Central memory CD8-positive, alpha-beta T cell (primary cell): ENCODE results near the gene LPIN3.

Experiments
- ATAC-seq: fragments of 150-1000 bp; cut with Tn5 transposase; replicated peaks from 2 replicates; pipeline ENCODE4 v1.10.0; 2022; ENCODE audit warnings: mild to moderate bottlenecking, moderate FRiP score, moderate number of reproducible peaks; ENCODE audit not compliant: poor library complexity, severe bottlenecking; ENCODE audit errors: extremely low read depth
- DNase-seq, 2 donors: peaks; one replicate each; pipeline ENCODE4 v3.0.0; 2021; ENCODE audit warnings: low spot score in 2 of 2
- H3K27ac Mint-ChIP-seq: one replicate; pipeline ENCODE4 v1.8.0; 2022; ENCODE audit warnings: low read depth, mild to moderate bottlenecking, moderate library complexity, mixed read lengths
- H3K27me3 Mint-ChIP-seq: one replicate; pipeline ENCODE4 v1.8.0; 2022; ENCODE audit warnings: mixed read lengths
- H3K36me3 Mint-ChIP-seq: one replicate; pipeline ENCODE4 v1.8.0; 2022; ENCODE audit warnings: mild to moderate bottlenecking, moderate library complexity, mixed read lengths; ENCODE audit not compliant: insufficient read depth
- H3K4me1 Mint-ChIP-seq: one replicate; pipeline ENCODE4 v1.8.0; 2022; ENCODE audit warnings: mixed read lengths
- H3K4me3 Mint-ChIP-seq: one replicate; pipeline ENCODE4 v1.8.0; 2022; ENCODE audit warnings: mild to moderate bottlenecking, moderate library complexity, mixed read lengths
- H3K9me3 Mint-ChIP-seq: one replicate; pipeline ENCODE4 v1.8.0; 2022; ENCODE audit warnings: mixed read lengths

The LPIN3 gene

GRCh38 chr20:41398408-41398807 is 57.8 kb downstream of the LPIN3 start:
- Mint-ChIP-seq H3K9me3 (no peaks in the 10 kb centered on the region), H3K4me3 (no peak overlapping the region), H3K4me1 (peaks cover 5% of the 10 kb centered on the region), H3K27me3 (no peaks in the 10 kb centered on the region), H3K27ac (no peak overlapping the region), H3K36me3 (peaks cover 6% of the 10 kb centered on the region)
- DNase-seq, result no peak
- no peak for ATAC-seq

- H3K4me3 Mint-ChIP-seq, result no peak overlapping the region
- no peaks in the 10 kb centered on the region for H3K9me3 Mint-ChIP-seq
- DNase-seq, result no peak
- no peak for ATAC-seq
- peak overlapping the region; percentile 35 for H3K27ac Mint-ChIP-seq
- H3K27me3 Mint-ChIP-seq, result no peaks in the 10 kb centered on the region
- peaks cover 19% of the 10 kb centered on the region for H3K36me3 Mint-ChIP-seq
- H3K4me1 Mint-ChIP-seq, result peaks cover 13% of the 10 kb centered on the region
Observed at GRCh38 chr20:41403604-41404003, 63.0 kb downstream of the LPIN3 start.

GRCh38 chr20:41405436-41405835 is 64.8 kb downstream of the LPIN3 start:
- Mint-ChIP-seq H3K4me1 (peaks cover 29% of the 10 kb centered on the region), H3K9me3 (no peaks in the 10 kb centered on the region), H3K4me3 (no peak overlapping the region), H3K27me3 (no peaks in the 10 kb centered on the region), H3K36me3 (peaks cover 28% of the 10 kb centered on the region), H3K27ac (no peak overlapping the region)
- DNase-seq, result no peak
- ATAC-seq, result no peak

GRCh38 chr20:41406353-41406752 is 65.7 kb downstream of the LPIN3 start:
- DNase-seq, result no peak
- no peak overlapping the region for H3K4me3 Mint-ChIP-seq
- peaks cover 29% of the 10 kb centered on the region for H3K4me1 Mint-ChIP-seq
- no peak for ATAC-seq
- H3K36me3 Mint-ChIP-seq, result peaks cover 33% of the 10 kb centered on the region
- peak overlapping the region; percentile 32 for H3K27ac Mint-ChIP-seq
- H3K9me3 Mint-ChIP-seq, result no peaks in the 10 kb centered on the region
- H3K27me3 Mint-ChIP-seq, result no peaks in the 10 kb centered on the region

- Mint-ChIP-seq H3K9me3 (no peaks in the 10 kb centered on the region), H3K27me3 (no peaks in the 10 kb centered on the region), H3K4me3 (no peak overlapping the region), H3K36me3 (peaks cover 33% of the 10 kb centered on the region), H3K27ac (peak overlapping the region; percentile 32), H3K4me1 (peaks cover 29% of the 10 kb centered on the region)
- no peak for DNase-seq
- no peak for ATAC-seq
Observed at GRCh38 chr20:41406896-41407444, 66.3 kb downstream of the LPIN3 start.

GRCh38 chr20:41407607-41408006 is 67.0 kb downstream of the LPIN3 start:
- DNase-seq (no peak), ATAC-seq (peak; percentile 62)
- H3K27ac Mint-ChIP-seq, result no peak overlapping the region
- no peaks in the 10 kb centered on the region for H3K9me3 Mint-ChIP-seq
- peaks cover 29% of the 10 kb centered on the region for H3K4me1 Mint-ChIP-seq
- peaks cover 32% of the 10 kb centered on the region for H3K36me3 Mint-ChIP-seq
- H3K27me3 Mint-ChIP-seq, result no peaks in the 10 kb centered on the region
- no peak overlapping the region for H3K4me3 Mint-ChIP-seq

- Mint-ChIP-seq H3K9me3 (no peaks in the 10 kb centered on the region), H3K4me1 (peaks cover 29% of the 10 kb centered on the region), H3K27me3 (no peaks in the 10 kb centered on the region), H3K27ac (peak overlapping the region; percentile 87), H3K4me3 (no peak overlapping the region), H3K36me3 (peaks cover 33% of the 10 kb centered on the region)
- ATAC-seq (peak; percentile 56), DNase-seq (no peak)
Observed at GRCh38 chr20:41408156-41408794, 67.7 kb downstream of the LPIN3 start.

- Mint-ChIP-seq H3K36me3 (peaks cover 36% of the 10 kb centered on the region), H3K27me3 (no peaks in the 10 kb centered on the region), H3K4me1 (peaks cover 29% of the 10 kb centered on the region), H3K27ac (peak overlapping the region; percentile 87), H3K9me3 (no peaks in the 10 kb centered on the region), H3K4me3 (no peak overlapping the region)
- DNase-seq (no peak), ATAC-seq (no peak)
Observed at GRCh38 chr20:41408986-41409385, 68.4 kb downstream of the LPIN3 start.
